Kidney tubule cell (primary cell): ENCODE results near the gene LRRC10.
"Not testable (repeated sequence)": the region's sequence is repeated elsewhere in the genome, so short reads cannot be mapped to it uniquely, and the experiment has no call there.

Experiments
- DNase-seq: peaks from one replicate; pipeline ENCODE4 v3.0.0-alpha.2; 2018; ENCODE audit warnings: low spot score

Gene LRRC10

DNA sequence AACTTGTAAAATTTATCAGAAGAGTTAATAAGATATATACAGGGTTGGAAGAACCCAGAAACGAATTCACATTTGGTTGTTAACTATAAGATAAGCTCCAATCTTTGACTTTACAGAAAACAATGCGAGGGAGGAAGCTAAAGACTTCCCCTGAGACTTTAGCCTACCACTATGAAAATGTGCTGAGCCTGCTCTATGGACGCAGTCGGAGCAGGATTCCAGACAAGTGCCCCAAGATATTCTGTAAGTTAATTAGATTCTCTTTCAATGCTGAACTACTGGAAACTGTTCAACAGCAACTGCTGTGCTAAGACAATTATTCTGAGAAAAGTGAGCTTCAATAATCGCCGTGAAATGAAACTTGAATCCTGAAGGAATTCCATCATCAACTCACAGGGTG lies 8.3 kb upstream of the LRRC10 start:
- no peak for DNase-seq

DNA sequence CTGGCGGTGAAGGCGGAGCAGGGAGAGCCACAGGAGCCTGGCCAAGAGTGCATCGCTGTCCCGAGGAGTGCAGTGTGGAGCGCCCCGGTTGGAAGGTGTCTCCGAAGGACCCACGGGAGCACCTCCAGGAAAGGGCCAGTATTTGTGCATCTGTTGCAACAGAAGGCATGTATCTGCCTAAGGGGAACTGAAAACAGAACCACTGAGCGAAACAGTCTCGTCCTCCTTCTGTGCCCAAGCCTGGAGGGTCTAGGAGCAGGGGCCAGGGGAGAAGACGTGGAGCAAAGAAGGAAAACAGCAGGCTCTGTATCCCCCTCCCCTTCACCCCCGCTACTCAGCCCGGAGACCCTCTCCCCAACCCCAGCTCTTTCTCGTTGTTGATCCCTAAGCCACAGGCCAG lies 5.3 kb upstream of the LRRC10 start:
- DNase-seq: no peak

DNA sequence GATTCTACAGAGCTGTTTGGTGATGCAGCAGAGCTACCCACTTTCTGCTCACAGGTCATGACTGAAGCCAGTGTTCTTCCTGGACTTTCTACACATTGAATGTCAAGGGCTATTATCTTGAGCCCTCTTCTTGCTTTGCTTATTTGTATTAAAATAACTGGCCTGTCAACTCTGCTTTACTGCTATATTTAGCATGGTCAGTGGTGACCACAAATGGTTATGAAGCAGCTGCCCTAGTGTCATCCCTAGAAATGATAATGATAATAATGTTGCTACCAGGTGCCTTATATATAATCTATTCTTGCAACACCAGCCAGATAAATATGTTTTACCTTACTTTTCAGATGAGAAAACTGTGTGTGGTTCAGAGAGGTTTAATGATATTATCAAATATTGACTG lies 2.6 kb upstream of the LRRC10 start:
- no peak for DNase-seq

DNA sequence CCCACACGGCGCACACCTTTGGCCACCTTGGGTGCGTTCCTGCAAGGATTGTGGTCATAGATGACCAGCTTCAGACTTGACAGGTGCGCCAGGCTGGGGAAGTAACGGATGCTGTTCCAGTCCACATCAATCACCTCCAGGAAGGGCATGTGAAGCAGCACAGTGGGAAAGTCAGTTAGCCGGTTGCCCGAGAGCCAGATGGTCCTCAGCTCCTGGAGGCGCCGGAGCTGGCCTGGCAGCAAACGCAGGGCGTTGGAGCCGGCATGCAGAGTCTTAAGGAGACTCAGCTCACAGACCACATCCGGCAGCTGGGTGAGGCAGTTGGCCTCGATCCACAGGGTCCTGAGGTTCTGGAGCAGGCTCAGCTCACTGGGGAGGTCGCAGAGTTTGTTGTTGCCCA lies 581 bp downstream of the LRRC10 start:
- DNase-seq: no peak

DNA sequence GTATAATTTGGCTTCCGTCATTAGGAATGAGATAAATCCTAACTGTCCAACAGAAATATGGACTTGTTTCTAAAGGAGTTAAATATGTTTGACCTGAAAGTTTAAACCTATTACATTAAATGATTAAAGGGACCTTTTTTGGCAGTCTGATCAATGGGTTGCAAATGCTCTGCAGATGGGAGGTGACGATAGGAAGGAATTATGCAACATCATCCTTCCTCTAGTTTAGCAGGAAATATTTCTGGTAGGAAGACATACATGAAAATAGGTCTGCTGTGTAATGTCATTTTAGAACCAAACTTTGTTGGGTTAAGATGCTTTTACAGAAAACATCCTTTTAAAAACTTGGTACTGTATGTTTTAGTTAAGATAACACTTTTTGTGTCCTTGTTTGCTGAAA lies 2.6 kb downstream of the LRRC10 start:
- no peak for DNase-seq

DNA sequence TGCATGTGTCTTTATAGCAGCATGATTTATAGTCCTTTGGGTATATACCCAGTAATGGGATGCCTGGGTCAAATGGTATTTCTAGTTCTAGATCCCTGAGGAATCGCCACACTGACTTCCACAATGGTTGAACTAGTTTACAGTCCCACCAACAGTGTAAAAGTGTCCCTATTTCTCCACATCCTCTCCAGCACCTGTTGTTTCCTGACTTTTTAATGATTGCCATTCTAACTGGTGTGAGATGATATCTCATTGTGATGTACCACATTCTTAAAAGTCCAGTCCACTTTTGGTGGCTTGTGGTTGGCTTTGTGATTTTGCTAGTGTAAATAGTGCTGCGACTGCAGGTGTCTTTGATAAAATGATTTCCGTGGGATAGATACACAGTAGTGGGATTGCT lies 6.4 kb downstream of the LRRC10 start:
- DNase-seq: not testable (repeated sequence)

DNA sequence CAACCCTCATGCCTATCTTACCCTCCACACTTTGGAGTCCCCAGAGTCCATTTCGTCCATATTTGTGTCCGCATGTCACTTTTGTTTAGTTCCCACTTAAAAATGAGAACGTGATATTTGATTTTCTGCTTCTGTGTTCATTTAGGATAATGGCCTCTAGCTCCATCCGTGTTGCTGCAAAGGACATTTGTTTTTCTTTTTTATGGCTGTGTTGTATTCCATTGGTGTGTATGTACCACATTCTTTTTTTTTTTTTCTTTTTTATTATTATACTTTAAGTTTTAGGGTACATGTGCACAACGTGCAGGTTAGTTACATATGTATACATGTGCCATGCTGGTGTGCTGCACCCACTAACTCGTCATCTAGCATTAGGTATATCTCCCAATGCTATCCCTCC lies 7.2 kb downstream of the LRRC10 start:
- DNase-seq: not testable (repeated sequence)

DNA sequence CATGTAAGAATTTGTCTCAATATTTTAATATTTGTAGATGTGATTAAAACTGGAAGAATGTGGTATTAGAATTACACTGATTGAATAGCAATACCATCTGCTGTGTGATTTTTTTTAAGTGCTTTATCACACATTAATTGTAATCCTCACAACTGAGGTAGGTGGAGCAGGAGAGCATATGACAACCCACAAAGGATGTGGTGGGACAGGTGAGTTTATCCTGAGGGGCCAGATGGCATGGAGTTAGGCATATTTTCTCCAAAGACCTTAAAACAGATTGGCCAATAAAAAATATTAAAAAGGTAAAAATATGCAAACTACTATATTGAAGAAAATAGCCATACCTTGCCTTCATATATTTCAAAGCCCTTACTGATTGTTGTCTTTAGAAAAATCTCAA lies 7.8 kb downstream of the LRRC10 start:
- no peak for DNase-seq

DNA sequence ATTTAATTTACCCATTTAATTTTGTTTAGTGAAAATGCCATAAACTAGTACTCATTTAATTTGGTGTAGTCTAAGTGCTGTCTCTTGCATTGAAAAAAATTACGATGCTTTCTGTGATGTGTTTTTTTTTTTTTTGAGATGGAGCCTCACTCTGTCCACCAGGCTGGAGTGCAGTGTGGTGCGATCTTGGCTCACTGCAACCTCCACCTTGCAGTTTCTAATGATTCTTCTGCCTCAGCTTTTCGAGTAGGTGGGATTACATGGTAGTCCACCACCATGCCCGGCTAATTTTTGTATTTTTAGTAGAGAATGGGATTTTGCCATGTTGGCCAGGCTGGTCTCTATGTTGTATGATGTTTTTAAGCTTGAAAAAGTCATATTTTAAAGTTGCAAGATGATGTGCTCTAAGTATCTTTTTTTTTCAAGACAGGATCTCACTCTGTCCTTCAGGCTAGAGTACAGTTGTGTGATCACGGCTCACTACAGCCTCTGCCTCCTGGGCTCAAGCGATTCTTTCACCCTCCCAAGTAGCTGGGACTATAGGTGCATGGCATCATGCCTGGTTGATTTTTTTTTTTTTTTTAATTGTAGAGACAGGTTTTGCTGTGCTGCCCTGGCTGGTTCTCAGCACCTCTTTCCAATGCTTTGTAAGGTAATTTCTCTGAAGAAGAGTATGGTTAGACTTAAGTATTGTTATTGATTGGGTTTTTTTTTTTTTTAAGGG lies 8.6 kb downstream of the LRRC10 start:
- DNase-seq: no peak

DNA sequence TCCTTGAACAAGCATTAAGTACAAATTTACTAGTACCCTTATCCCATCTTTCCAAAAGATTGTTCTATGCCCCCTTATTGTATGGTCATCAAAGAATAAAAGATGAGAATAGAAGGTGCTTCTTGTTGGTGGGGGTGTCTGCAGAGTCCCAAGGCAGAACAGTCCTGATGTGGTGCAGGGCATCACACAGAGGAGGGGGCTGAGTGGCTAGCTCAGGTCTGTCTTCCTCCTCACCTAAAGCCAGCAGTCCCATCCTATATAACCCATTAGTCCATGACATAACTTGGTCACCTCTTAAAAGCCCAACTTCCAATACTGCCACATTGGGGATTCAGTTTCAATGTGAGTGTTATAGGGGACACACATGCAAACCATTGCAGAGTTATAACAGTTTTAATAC lies 9.9 kb downstream of the LRRC10 start:
- no peak for DNase-seq

DNA sequence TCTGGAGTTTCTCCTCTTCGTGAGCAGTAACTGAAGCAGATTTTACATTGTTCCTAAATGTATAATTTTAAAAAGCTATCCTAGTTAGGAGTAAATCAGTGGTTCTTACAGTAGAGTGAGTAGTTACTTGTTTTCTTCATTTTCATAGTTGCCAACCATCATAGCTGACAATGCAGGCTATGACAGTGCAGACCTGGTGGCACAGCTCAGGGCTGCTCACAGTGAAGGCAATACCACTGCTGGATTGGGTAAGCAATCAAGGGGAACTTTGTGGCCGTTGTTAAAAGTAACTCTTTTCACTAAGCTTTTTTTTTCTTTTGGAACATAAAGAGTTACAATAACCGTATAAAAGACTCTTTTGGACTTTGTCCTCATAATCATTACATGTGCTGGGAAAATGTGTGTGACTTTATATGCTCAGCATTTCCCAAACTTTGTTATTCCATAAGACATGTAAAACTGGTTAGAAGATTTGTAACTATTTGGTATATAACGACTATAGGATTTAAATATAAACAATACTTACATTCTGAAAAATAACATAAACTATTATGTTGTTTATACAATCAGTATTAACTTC lies 12.4 kb downstream of the LRRC10 start:
- no peak for DNase-seq

DNA sequence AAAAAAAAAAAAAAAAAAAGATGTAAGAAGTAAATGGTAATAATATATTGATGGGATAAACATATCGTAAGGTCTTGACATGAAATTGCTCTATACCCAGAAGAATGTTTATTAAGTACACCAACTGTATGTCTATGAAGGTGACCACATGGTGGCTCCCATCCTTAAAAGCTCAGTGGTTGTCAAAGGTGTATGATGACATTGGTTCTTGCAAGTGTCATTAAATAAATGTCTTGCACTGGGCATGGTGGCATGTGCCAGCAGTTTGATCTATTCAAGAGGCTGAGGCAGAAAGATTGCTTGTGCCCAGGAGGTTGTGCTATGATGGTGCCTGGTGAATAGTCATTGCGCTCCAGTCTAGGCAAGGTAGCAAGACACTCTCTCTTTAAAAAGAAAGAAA lies 15.0 kb downstream of the LRRC10 start:
- DNase-seq: peak; percentile 9

DNA sequence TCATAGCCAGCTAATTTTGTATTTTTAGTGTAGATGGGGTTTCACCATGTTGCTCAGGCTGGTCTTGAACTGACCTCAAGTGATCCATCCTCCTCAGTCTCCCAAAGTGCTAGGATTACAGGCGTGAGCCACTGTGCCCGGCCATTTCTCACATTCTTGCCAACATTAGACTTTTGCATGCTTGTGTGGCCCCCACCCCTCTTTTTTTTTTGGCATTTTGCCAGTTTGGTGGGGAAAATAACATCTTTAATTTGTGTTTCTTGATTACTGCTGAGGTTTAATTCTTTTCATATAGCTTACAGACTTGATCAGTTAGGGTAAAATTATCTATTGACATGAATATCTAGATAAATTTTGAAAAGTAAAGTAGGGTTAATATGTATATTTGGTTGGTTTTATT lies 21.6 kb downstream of the LRRC10 start:
- no peak for DNase-seq

DNA sequence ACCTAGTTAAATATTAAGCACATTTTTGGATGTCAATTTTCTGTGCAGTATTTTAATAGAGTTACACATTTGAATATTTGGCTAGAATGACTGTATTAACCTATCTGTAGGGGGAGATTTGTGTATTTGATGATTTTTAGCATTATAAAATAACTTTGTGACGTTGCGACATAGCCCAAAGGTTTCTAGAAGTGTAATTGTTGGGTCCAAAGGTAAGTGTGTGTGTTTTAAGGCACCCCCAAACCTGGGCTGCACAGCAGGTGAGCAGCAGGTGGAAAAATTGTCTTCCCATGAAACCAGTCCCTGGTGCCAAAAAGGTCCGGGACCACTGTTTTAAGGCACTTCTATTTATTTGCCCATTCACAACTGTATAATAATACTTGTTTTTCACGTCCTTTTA lies 22.2 kb downstream of the LRRC10 start:
- no peak for DNase-seq

DNA sequence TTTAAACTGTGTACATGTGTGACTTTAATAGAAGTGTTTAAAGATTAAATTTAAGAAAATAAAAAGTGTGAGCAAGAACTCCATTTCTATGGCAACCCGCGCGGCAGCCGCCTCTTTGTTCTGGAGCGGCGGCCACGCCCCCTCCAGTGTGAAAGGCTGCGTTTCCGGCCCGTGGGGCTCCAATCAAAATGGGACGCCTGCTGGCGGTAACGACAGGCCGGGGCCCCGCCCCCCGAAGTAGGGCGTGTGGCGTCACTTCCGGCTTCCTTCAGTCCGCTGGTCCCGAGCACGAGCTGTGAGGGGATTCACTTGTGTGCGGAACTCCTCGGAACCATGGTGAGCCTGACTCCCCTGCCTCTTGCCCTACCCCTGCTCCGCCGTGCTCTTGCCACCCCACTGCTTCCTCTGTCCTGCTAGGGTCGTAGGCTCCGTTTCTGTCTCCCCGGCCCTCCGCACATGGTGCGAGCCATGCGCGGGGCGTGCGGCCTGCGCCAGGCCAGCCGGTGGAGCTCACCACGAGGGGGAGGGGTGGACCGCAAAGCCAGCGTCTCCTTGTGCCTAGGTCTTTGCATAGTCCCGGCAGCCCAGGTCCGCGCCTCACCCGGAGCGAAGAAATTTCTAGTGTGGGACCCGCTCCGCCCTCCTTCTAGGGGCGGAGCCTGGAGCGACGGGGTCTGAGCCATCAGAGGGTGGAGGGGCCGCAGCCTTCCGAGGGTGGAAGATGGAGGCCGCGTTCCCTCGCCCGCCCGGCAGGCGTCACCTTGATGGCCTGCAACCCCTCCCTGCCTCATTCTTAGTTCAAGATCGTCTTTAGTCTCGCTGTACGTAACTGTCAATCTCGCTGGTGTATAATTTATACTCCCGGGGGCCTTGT lies 25.3 kb downstream of the LRRC10 start, which contains the start of gene CCT2:
CCT2 (plus strand) TSS at position 271 of the 874 bp plus-strand sequence; CDS start at position 334, 63 bp downstream.
- peak; percentile 96 for DNase-seq

DNA sequence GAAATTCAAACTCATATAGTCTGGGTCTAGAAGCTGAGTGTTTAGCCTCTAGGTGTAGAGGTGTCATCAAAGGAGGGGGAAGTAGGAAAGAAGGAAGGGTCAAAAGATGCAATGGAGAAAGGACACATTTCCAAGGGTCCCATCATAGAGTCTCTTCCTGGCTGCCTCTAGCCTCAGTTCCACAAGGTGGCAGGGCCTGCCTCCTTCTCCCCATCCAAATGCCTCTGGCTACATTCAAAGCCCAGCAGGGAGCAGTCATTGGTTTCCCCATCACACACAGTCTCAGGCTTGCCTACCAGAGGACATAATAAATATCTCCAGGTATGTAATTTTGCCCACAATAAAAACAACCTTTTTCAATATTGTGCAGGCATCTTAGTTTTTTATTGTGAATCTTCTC lies 27.5 kb downstream of the LRRC10 start:
- peak; percentile 16 for DNase-seq

DNA sequence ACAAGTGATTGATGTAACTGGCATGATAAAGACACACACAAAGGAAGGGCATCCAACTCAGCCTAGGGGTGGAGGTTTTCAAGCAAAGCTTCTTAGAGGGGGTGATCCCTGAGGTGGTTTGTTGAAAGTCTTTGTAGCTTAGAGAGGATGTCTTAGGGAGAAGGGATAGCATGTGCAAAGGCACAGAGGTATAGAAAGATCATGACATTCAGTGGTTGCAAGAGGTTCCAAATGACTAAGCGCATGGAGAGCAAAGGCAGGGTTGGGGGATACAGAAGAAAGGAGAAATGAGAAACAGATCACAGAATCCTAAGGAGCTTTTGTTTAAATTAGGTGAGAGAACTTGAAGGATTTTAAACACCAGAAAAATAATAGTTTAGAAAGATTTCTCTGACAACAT lies 30.6 kb downstream of the LRRC10 start:
- no peak for DNase-seq

DNA sequence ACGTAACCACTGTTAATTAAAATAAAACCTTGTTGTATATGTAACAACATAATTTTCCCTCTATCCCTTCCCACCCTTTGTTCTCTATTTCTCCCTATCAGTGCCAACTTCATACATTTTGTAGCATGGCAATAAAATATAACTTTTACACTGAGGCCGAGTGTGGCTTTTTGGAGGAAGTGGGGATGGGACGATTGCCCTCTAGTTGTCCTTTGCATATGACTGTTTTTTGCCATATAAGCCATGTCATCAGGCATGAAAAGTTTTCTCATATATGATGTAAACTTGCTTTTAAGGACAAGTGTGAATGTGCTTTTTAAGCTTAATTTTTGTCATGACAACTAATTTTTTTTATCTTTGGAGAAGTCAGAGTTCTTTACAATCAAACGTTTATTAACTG lies 31.7 kb downstream of the LRRC10 start:
- DNase-seq: no peak

DNA sequence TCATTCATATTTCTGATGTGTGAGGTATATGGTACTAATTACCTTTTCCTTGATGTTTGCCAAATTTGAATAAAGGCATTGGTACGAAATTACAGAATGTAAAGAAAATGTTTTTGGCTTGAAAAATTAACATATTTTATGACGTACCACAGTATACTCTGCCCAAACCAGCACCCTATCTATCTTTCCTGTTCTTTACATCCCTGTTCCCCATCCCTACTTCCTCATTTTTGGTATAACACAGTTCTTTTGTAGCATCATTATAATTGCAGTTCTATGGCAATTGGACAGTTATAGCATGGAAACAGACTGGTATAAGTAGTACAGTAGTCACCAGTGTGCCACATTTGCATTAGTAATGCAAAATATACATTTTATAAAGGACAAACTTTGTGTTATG lies 32.4 kb downstream of the LRRC10 start:
- DNase-seq: no peak

DNA sequence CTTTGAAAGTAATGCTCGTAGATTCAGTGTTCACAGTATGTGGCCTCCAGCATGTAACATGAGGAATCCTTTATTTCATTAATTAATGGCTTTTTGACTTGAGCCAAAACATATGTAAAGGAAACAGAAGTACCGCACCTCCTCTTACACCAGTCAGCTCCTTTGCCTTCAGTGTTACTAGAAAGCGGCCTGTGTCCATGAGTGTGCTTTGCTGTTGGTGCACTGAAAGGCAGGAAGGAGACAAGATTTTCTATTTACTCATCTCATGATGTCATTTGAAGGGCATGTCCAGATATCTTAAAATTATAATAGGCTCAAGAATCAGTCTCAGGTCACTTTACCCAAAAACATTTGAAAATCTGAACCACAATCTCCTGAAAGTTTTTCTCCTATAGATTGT lies 35.4 kb downstream of the LRRC10 start:
- DNase-seq: peak; percentile 28

DNA sequence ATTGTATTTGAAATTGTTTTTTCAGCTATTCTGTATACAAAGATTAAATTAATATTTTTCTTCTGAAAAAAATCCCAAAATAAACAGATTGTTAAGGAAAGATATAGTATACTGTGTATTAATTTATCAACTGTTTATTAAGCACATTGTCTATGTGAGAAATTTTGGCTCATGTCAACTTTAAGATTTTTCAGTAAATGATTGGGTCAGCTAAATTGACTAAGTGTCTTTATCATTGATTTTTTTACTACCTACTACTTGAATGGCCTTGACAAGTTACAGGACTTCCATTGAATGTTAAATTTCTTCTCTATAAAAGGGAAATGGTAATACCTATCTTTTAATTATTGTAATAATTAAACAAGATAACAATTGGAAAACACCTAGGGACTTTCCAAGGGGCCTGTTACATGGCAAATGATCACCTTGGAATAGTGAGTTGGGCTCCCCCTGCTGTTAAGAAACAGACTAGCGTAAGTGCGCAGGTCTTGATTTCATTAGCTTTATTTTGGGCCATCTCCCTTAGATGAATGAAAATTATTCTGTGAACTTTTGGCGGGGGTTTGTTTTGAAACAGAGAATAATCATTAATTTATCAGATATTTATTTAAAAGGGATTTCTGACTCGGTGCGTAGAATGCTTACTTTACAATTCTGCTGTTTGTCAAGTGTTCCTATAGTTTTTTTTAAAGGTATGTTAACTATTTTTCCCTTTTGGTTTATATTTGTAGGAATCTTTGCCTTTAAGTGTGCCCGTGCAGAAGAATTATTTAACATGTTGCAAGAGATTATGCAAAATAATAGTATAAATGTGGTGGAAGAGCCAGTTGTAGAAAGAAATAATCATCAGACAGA lies 39.9 kb downstream of the LRRC10 start:
- peak; percentile 73 for DNase-seq

DNA sequence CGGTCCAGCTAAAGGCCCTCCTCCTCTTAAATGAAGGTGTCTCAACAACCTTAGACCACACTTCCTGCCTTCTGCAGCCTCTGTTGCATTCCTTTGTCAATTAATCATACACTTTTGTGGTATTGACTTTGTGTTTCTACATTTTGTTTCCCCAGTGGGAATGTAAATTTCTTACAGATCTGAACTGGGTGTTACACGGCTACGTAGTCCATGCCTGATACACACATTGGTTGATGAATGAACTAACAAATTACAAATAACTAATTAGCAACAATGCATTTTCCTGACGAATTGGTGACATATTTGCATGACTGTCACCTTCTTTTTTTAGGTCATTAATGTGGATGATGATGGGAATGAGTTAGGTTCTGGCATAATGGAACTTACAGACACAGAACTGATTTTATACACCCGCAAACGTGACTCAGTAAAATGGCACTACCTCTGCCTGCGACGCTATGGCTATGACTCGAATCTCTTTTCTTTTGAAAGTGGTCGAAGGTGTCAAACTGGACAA lies 40.6 kb downstream of the LRRC10 start:
- peak; percentile 39 for DNase-seq
